Measurements from ENCODE around the gene SMARCD2.

SMARCD2 gene

GRCh38 chr17:63831505-63831904 is 11.0 kb downstream of the SMARCD2 start:
- no peak for DNase-seq

DNA sequence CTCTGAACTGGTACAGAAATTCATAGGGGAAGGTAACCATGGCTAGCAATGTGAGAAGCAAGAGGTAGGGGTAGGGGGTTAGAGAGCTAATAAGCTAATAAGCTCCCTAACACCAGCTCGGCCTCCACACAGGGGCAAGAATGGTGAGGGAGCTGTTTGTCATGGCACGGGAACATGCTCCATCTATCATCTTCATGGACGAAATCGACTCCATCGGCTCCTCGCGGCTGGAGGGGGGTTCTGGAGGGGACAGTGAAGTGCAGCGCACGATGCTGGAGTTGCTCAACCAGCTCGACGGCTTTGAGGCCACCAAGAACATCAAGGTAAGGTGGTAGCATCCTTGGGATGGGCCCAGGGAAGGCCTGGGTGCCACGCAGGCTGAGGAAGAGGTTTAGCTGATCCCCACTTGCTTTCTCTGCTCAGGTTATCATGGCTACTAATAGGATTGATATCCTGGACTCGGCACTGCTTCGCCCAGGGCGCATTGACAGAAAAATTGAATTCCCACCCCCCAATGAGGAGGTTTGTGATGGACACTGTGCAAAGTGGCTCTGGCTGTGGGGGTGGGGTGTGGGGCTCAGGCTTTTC is 11.5 kb downstream of the SMARCD2 start:
- no peak for DNase-seq

- DNase-seq, result no peak
Measured at GRCh38 chr17:63830278-63830677, 12.2 kb downstream of the SMARCD2 start.

DNA sequence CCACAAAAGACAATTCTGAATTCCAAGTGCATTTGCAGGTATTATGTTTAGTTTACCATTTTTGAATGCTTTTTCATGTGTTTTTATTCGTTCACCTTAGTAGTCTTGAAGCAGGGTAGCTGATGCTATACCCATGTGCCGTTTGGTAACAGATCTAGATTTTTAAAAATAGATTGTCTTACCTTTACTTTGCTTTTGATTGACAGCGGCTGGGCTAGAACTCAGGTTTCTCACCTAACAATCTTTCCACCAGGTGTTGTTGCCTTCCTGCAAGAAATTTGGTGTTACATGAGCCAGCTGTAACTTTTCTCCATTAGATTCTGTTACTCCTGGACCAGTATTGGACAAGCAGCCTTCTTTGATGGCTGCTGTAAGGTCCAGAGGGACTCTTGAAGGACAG is 13.5 kb downstream of the SMARCD2 start:
- DNase-seq, result no peak

GRCh38 chr17:63827801-63828221 is 14.7 kb downstream of the SMARCD2 start:
- no peak for DNase-seq

DNA sequence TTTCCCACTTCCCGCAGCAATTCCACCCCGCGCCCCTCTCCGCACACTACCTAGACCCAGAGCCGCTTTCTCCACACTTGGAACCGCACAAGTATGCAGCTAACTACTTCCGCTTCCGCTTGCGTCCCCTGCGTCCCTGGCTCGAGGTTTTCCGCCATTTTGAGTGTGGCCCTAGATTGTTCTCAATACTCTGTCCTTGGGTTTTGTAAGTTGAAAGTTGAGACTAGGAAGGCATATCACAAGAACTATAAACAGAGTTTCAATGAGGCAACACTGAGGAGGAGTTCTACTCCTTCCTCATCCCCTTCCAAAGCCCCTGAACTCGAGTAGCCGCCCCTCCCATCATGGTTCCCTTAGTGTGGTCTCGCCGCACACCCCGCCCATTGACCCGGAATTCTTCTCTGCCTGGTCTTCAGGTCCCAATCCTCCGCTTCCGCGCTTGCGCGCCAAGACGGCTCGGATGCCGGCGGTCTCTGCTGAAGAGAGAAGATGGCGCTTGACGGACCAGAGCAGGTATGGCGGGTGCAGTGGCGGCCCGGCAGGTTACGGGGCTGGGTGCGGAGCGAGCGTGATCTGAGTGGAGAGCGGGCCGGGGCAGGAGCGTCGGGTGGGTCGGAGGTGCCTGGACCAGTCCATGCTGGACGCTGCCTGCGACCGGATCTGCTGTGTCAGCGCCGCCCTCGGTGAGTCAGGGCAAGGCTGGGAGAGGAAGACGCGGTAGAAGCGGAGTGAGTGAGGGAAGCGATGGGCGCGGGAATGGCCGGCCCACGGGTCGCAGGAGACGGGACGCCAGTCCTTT is 15.3 kb downstream of the SMARCD2 start, which contains the start of the genes FTSJ3 and PSMC5:
TSS of gene FTSJ3 (minus strand) at position 662 of the 799 bp plus-strand sequence. CDS start 761 bp downstream, outside the sequence.
TSS of gene PSMC5 (plus strand) at position 430 of the 799 bp plus-strand sequence. CDS start at position 490, 60 bp downstream.
- DNase-seq, result peak; percentile 96 to 97 (median 97)

- peak; percentile 14 to 31 (median 24) for DNase-seq
Measured at GRCh38 chr17:63826468-63827001, 15.9 kb downstream of the SMARCD2 start.

DNA sequence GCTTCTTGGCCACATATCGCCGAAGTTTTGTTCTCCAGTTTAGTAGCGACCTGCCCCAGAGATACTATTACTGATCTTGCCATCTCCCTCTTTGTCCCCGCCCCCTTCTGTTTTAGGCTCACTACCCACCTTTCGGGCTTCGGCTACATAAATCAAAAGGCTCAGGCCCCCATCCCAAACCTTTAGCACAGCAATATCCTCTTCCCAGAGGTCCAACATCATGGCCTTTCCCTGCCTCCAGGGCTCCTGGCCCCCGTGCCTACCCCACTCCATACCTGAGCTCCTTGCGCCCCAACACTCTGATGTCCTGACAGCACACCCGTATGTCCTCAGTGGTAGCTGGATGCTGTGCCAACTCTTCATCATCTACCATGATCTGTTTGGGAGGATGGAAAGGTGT is 18.1 kb downstream of the SMARCD2 start:
- DNase-seq, result no peak

GRCh38 chr17:63823659-63824331 is 18.7 kb downstream of the SMARCD2 start:
- DNase-seq, result no peak

- no peak for DNase-seq
Measured at GRCh38 chr17:63822537-63822936, 19.9 kb downstream of the SMARCD2 start.

DNA sequence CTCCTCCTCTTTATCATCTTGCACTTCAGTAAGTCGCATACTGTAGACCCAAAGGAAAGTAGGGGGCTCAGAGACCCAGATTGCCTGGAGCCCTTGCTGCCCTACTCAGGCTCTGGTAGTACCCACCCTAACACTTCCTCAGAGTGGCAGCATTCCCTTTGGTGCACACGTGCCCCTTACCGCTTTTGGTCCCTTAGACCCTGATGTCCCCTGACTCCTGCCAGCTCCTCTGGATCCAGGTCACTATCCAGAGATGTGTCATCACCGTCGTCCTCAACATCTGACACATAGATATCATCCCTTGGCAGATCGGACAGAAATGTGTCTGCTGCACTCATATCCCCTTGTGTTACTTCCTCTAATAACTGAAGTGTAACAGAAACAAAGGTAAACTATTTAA is 20.7 kb downstream of the SMARCD2 start:
- no peak for DNase-seq

- no peak for DNase-seq
Measured at GRCh38 chr17:63820963-63821561, 21.4 kb downstream of the SMARCD2 start.

DNA sequence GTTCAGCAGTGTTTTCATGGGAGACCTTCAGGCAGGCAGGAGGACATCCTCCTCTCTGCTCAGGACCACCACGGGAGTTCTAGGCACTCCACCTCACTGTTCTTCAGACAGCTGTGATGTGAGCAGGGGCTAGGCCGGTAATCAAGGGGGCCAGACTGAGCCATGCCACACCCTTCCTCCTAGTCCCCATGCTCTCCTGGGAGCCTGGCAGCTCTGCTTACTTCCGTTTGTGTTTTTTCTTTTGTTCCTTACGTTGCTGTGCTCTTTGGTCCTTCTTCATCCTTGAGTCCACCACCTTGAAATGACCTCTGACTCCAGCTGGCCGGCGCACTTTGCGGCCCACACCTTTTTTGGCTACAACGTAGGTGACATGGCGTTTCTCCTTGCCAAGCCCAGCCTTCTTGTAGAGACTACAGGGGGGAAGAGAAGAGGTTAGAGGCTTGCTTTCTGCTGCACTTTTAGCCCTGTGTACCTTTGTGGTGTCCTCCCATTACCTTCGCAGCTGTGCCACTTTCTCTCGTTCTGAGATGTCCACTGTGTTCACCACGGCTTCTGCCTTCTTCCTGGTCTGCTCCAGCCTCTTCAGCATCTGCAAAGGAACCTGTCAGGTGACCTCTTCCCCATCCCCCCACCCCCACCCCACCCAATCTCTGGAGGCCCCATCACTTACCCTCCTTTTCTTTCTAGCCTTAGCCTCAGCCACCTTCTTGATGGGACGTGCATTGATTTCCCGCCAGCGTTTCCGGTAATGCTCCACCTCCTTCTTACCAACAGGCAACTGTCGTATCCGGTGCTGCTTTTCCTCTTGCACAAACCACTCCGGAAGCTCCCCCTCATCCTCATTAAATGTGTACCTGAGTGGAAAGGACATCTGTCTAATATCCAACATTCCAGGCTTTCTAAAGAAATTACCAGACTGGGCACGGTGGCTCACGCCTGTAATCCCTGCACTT is 22.6 kb downstream of the SMARCD2 start:
- no peak for DNase-seq

DNA sequence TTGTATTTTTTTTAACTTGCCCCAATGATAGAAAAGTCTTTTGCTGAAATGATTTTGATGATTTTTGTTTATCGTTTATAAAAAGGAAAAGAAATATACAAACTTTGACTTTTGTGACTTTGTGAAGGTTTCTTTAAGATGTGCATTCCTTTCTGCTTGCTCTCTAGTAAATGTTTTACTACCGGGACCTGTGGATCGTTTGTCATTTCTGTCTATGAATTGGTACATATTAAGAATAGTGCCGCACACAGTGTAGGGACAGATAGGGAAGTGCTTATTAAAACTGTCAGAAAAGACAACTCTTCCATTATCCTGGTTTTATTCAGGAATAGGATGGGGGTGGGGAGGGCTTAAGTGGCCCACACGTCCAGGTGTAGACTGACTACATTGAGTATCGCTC is 23.4 kb downstream of the SMARCD2 start:
- DNase-seq, result no peak

DNA sequence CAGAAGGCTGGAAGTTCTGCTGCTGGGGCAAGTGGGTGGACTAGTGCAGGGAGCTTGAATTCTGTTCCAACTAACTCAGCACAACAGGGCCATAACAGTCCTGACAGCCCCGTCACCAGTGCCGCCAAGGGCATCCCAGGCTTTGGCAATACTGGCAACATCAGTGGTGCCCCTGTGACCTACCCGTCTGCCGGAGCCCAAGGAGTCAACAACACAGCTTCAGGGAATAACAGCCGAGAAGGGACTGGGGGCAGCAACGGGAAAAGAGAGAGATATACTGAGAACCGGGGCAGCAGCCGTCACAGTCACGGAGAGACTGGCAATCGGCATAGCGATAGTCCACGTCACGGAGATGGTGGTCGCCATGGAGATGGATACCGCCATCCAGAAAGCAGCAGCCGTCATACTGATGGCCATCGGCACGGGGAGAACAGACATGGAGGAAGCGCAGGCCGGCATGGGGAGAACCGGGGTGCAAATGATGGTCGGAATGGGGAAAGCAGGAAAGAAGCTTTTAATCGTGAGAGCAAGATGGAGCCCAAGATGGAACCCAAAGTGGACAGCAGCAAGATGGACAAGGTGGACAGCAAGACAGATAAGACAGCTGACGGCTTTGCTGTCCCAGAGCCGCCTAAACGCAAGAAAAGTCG is 24.6 kb downstream of the SMARCD2 start:
- no peak for DNase-seq

- DNase-seq, result no peak
Measured at GRCh38 chr17:63816669-63817068, 25.8 kb downstream of the SMARCD2 start.

DNA sequence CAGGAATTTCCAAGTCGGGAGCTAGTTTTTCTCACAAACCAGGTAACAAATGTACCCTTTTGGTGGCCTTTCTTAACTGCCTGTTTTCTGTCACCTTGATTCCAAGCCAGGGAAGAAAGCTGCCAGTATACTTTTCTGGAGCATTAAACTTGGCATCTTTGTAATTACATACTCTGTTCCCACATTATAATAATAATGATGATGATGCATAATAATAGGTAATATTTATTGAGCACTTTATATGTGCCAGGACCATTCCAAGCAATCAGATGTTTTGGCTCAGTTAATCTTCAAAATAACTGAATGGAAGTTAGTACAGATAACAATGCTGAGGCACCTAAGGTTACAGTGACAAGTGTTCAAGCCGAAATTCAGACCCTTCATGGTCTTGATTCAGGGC is 26.4 kb downstream of the SMARCD2 start:
- DNase-seq, result no peak

- DNase-seq, result no peak
Measured at GRCh38 chr17:63809970-63810369, 32.5 kb downstream of the SMARCD2 start.

DNA sequence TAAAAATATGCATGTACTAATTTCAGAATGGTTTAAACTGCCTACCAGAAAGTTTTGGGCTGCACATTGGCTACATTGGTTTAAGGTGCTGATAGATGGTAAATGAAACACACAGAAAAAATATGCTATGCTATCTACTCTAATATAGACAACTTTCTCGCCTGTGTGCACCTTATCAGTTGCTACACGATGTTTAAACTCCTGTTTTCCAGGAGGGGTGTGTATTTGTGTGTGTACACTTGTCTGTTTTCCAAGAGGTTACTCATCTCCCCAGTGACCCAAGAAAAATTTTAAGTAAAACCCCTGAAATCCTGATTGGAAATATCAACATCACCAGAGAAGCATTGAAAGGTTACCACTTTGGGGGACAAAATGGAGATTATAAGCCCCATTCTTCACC is 36.9 kb downstream of the SMARCD2 start:
- no peak for DNase-seq

DNA sequence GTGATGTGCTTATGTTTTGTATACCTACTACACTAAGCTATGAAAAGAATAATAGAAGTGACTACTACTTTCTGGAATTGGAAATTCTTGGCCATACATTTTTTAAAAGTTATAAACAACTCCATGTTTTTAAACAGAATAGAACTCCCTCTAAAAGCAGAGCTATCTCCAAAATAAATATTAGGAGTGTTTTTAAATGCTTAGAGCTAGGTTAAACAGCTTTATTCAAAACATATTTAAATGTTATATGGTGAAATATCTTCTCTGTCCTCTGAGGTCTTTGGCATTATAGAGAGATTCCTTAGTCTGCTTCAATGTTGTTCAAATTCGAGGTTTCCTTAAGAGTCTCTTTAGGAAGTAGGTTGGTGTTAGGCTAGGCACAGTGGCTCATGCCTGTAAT is 38.2 kb downstream of the SMARCD2 start:
- DNase-seq, result no peak

DNA sequence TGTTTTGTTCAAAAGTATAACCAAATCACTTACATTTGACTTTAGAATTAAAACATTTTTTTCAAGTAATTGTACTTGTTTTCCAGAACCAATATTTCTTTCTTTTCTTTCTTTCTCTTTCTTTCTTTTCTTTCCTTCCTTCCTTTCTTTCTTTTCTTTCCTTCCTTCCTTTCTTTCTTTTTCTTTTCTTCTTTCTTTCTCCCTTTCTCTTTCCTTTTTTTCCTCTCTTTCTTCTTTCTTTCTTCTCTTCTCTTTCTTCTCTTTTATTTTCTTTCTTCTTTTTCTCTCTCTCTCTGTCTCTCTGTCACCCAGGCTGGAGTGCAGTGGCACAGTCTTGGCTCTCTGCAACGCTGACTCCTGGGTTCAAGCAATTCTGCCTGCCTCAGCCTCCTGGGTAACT is 41.7 kb downstream of the SMARCD2 start:
- no peak for DNase-seq

Measured in suppressor macrophage treated with lipopolysaccharide for 1 hour (primary cell).